Left lobe of liver (tissue), 2 donors: Measurements from ENCODE around the gene SSPN. TPM values are rescaled to one million over a fixed set of nuclear protein-coding genes. Genes with fewer than 3 reads are reported as not detected.

Experiments
- ATAC-seq: fragments of 200-7000 bp; cut with Tn5 transposase; one replicate; pipeline ENCODE4 v1.9.1; 2020; ENCODE audit warnings: mild to moderate bottlenecking, moderate library complexity
- DNase-seq: peaks from one replicate; pipeline ENCODE4 v3.0.0-alpha.2; 2020; ENCODE audit warnings: low spot score
- total RNA-seq: library from RNA; stranded (reverse); gene quantifications from one replicate; pipeline ENCODE4 v1.2.1, GENCODE V29; 2021
- donor health status: DM: no; HTN: no; CAD: no; lungs with moderate emphysema.
- donor health status: DM: no; HTN: yes; CAD: no.

SSPN gene
- total RNA-seq, 1 donor from 2014 or later: 0.58 TPM

DNA sequence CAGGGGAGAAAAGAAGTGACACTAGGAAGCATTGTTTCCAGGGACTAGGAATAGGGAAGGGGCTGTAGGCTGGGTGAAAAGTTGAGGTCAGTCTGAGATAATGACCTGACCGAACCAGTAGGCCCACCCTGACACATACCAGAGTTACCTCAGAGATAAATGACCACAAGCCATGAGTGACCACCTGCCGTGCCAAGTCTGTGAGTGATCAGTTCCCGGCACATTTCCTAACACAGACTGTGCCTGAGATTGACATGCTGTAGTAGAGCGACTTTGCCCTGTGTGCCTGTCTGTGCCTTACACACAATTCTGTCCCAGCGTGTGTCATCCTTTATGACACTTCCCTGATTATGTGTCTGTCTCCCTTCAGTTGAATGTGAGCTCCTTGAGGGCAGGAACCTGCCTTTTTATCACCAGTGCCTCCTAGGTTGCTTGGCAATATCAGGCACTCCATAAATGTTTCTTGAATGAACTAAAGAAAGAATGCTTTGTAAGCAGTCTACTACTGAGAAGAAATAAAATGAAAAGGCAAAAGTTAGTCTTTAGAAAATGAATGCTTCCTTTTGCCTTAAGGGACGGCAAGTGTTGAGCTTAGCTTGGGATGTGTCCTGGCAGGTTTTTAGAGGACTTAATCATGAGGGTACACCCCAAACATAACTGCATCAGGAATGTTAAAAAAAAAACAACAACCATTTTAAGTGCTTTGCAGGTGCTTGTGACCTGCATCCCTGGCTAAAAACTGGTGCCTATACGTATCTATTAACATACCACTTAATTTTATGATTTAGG lies 9.6 kb upstream of the SSPN start:
- ATAC-seq (no peak), DNase-seq (no peak)

GRCh38 chr12:26187014-26187798 lies 8.2 kb upstream of the SSPN start:
- DNase-seq: no peak
- ATAC-seq: no peak

- no peak for DNase-seq
- ATAC-seq: no peak
Measured at GRCh38 chr12:26188127-26188526, 7.2 kb upstream of the SSPN start.

DNA sequence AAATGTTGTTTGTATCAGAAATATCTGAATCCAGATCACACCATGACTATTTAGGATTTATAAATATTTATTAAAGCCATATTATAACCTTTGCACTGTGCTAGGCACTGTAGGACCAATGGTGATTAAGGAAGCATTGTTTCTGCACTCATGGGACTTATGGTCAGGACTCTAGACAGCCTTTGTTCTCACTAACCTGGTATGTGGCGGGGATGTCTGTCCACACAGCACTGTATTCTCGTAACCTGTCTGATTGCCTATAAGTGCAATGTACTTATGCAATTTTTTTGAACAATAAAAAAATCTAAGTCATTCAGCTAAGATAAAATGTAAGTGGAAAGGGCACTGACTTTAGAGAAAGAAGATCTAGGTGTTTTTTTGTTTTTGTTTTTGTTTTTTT lies 6.7 kb upstream of the SSPN start:
- DNase-seq (no peak), ATAC-seq (no peak)

- no peak for ATAC-seq
- no peak for DNase-seq
Measured at GRCh38 chr12:26192142-26192541, 3.2 kb upstream of the SSPN start.

- ATAC-seq: no peak
- no peak for DNase-seq
Measured at GRCh38 chr12:26193539-26193938, 1.8 kb upstream of the SSPN start.

- ATAC-seq (peak; percentile 70), DNase-seq (no peak)
Measured at GRCh38 chr12:26195641-26196420, 458 bp downstream of the SSPN start.

- no peak for ATAC-seq
- no peak for DNase-seq
Measured at GRCh38 chr12:26196421-26196716, 996 bp downstream of the SSPN start.

DNA sequence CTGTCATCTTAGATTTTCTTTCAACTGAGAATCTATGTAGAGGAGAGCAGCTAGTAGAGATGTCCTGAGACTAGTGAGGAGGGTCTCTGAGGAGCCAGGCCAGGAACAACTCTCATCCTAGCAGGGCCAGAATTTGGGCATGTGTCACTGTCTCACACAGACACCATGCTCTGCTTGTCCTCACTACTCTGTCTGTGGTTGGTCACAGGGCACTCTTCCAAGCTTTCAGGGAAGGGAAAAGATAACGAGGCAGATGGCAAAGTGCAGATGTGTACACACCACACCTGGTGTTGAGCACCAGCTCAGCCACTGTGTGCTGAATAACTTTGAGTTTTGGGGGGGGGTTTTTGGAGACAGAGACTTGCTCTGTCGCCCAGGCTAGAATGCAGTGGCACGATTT lies 2.5 kb downstream of the SSPN start:
- DNase-seq (no peak), ATAC-seq (peak; percentile 40)

- DNase-seq: no peak
- ATAC-seq: no peak
Measured at GRCh38 chr12:26198742-26199141, 3.4 kb downstream of the SSPN start.

- DNase-seq (no peak), ATAC-seq (no peak)
Measured at GRCh38 chr12:26203167-26203780, 7.9 kb downstream of the SSPN start.

DNA sequence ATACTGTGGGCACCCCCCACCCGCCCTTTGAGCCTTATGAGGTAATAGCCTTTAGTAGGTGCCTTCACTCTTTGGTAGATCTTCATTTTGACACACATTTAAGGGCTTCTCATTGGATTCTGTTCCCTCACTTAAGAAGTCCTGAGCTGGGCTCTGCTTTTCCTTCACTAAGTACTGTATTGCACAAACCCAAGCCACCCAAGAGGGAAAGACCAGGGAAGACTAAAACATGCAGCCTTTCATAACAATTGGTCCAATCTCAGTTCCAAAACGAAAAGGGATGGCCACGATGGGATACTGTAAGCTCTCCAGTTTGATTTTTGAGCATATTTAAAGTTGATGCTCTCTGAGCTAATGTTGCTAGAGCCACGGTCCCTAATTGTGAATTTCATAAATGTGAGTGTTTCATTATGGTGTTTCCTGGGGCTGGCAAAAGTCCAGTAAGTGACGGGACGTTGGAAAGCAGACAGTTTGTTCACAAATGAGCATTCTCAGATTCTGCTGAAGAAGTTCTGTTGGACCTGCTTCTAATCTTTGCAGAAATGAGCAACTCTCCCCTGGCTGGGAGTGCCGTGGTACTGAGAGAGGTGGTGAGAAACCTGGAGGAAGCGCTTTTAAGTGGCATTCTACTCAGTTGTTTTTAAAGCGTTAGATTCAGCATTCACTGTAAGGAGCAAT lies 9.4 kb downstream of the SSPN start:
- no peak for ATAC-seq

DNA sequence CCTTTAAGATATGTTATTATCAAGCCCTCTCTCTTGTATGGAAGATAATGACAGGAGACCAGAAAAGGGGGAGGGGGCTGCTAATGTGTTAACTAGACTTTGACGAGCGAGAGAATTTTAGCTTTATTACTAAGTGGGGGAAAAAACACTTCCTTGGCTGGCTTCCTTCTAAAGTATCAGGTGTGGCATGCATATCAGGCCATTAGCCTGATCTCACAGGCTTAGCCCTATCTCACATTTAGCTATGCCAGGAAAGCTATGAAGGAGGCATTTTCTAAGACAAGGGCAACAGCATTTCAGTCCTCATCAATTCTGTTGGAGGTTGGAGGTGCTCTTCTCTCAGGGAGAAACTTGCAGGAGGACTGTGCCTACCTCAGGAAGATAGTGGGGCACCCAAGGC lies 9.9 kb downstream of the SSPN start:
- no peak for DNase-seq
- ATAC-seq: no peak

More for the DNA sequence above, 9.4 kb downstream of the SSPN start:
- no peak for DNase-seq

DNA sequence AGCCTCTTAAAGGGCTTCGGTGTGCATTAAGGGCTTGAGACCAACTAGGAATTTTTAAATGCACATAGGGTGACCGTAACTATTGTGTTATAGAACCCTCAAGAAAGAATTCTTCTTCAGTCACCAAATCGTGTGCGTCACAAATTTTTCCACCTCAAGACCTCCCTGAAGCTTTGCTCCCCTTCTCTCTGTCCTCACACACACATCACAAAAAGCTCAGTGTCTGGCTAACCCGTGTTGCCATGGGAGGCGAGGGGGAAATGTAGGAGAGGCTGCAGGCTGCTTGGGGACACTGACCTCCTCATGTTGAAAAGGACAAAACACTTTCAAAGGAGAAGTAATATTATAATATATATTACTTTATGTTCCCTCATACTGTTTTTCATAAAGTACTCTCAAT lies 10.6 kb downstream of the SSPN start:
- no peak for DNase-seq
- no peak for ATAC-seq

GRCh38 chr12:26211331-26211730 lies 16.0 kb downstream of the SSPN start:
- ATAC-seq (no peak), DNase-seq (no peak)

GRCh38 chr12:26212396-26212795 lies 17.0 kb downstream of the SSPN start:
- DNase-seq: no peak
- no peak for ATAC-seq

DNA sequence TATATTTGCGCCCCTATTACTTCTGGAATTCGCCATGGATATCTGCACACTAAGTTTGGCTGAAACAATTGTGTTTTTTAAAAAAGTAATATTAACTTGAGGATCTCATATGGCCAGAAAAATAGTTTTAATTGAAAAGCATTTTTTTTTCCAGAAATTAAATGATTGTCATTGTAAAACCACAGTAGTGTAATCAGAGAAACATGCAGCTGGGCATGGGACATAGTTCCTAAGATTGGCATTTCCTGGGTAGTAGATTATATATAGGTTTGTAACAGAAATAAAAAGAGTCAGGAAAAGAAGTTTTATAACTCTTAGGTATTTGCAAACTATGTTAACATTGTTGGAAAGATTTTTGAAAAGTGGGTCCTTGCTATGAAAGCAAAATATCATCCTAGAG lies 17.6 kb downstream of the SSPN start:
- ATAC-seq: no peak
- DNase-seq: no peak

DNA sequence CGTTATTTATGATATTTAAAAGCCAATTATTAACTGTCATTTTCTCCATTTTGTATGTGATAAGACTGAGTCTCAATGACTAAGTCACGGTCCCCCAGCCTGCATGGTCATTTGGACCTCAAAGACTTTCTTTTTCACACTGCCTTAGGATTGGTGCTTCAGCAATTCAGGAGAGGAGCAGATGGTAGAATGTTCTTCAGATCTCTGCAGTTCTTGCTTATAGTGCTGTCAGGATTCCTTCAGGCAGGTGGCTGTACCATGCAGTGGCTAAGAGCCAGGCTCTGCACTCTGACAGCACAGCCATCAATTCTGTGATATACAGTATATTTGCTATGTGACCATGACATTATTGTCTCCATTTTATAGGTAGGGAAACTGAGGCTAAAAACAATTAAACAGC lies 18.7 kb downstream of the SSPN start:
- no peak for ATAC-seq
- DNase-seq: no peak

DNA sequence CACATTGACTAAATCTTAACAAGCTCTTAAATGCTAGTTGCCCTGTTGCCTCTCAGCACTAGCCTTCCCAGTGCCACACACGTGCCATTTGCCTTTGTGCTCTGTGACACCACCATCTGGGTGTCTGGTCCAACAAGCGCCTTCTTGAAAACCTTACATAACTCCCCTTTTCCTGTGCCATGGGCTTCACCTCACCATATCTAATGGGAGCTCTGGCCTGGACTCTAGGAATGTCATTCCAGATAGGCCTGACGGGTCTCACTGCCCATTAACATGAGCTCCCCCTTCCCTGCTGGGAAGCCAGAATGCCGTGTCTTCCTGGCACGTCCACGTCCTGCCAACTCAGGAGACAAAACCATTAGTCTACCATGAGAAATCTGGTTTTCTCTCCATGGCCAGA lies 24.4 kb downstream of the SSPN start:
- DNase-seq (no peak), ATAC-seq (no peak)

- ATAC-seq: no peak
- no peak for DNase-seq
Measured at GRCh38 chr12:26224657-26225056, 29.3 kb downstream of the SSPN start.

DNA sequence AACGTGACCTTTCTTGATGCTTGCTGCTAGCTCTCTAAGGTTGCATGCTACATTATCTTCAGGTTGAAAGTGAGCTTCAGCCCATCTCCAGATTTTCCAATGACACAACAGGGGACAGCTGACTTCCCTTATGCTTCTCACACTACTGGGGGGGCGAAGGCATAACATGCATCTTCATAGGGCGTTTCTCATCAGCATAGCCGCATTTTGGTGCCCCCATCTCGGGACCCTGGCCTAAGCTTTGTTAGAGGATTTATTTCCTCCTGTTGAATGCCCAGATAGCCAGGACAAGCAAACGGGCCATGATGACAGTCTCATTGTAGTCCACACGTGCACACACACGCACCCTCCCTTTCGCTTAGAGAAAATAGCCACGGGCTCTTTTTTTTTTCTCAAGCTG lies 30.7 kb downstream of the SSPN start:
- DNase-seq (no peak), ATAC-seq (no peak)
